HG03196 (cell line): ENCODE data around the gene THADA.
A peak's percentile ranks its signal among the peaks of the same experiment; 100 is the strongest.
"Not testable (repeated sequence)": the region's sequence is repeated elsewhere in the genome, so short reads cannot be mapped to it uniquely, and the experiment has no call there.

Experiments used
- ATAC-seq: cut with Tn5 transposase; IDR thresholded peaks from one replicate; pipeline ENCODE4 v1.9.1; 2021; ENCODE audit not compliant: unreplicated experiment

Gene THADA

GRCh38 chr2:43393918-43394317 lies 201.9 kb downstream of the THADA start:
- no peak for ATAC-seq

GRCh38 chr2:43391878-43392215 lies 204.0 kb downstream of the THADA start:
- no peak for ATAC-seq

- ATAC-seq, result no peak
Measured at GRCh38 chr2:43391201-43391877, 204.5 kb downstream of the THADA start.

- no peak for ATAC-seq
Measured at GRCh38 chr2:43389581-43390466, 206.0 kb downstream of the THADA start.

- ATAC-seq, result no peak
Measured at GRCh38 chr2:43388371-43388770, 207.5 kb downstream of the THADA start.

GRCh38 chr2:43387092-43388062 lies 208.5 kb downstream of the THADA start:
- ATAC-seq, result peak; percentile 80

GRCh38 chr2:43386679-43387078 lies 209.2 kb downstream of the THADA start:
- not testable (repeated sequence) for ATAC-seq

- no peak for ATAC-seq
Measured at GRCh38 chr2:43384143-43384542, 211.7 kb downstream of the THADA start.

GRCh38 chr2:43383533-43383932 lies 212.3 kb downstream of the THADA start:
- ATAC-seq, result no peak

- ATAC-seq, result no peak
Measured at GRCh38 chr2:43379494-43379893, 216.3 kb downstream of the THADA start.

GRCh38 chr2:43377327-43377726 lies 218.5 kb downstream of the THADA start:
- no peak for ATAC-seq

- ATAC-seq, result no peak
Measured at GRCh38 chr2:43376523-43377198, 219.2 kb downstream of the THADA start.

- ATAC-seq, result no peak
Measured at GRCh38 chr2:43375746-43376522, 219.9 kb downstream of the THADA start.

GRCh38 chr2:43372416-43373081 lies 223.3 kb downstream of the THADA start:
- ATAC-seq, result no peak

GRCh38 chr2:43370705-43371104 lies 225.1 kb downstream of the THADA start:
- no peak for ATAC-seq

GRCh38 chr2:43370146-43370545 lies 225.7 kb downstream of the THADA start:
- no peak for ATAC-seq

- no peak for ATAC-seq
Measured at GRCh38 chr2:43368483-43369385, 227.1 kb downstream of the THADA start.

- ATAC-seq, result no peak
Measured at GRCh38 chr2:43367012-43367782, 228.6 kb downstream of the THADA start.
